GM19372 (cell line): ENCODE results near the gene NR2C1.

ENCODE experiments used
- ATAC-seq: cut with Tn5 transposase; IDR thresholded peaks from one replicate; pipeline ENCODE4 v1.9.1; 2021; ENCODE audit warnings: mild to moderate bottlenecking, low read depth, moderate library complexity; ENCODE audit not compliant: unreplicated experiment

Gene NR2C1

DNA sequence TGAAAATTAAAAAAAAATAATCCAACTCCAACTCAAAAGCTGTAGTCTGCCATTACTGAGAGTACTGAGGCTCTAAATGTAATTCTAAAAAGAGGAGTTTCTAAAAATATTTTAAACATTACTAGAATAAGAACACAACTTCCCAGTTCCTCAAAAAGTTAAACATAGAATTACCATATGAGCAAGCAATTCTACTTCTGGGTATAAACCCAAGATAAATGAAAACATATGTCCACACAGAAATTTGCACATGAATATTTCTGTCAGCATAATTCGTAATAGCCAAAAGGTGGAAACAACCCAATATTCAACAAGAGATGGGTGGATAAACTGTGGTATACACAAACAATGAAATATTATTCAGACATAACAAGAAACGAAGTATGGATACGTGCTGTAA, 15.0 kb upstream of the NR2C1 start:
- ATAC-seq: no peak

DNA sequence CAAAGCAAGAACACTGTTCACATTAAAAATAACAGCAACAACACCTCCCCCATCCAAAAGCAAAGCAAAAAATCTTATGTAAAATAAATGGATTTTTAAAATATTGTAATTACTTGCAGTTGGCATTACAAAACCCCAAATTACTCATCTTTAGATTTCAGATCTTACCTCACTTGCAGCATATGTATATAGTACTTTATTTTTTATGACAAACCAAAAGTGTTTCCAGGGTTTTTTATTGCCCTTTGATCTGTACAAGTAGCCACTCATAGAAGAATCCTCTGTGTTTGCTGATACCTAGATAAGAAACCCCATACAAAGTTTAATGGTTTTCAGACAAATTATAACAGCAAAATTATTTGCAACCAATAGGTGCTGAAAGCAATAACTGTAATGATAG, 12.2 kb upstream of the NR2C1 start:
- ATAC-seq: no peak

DNA sequence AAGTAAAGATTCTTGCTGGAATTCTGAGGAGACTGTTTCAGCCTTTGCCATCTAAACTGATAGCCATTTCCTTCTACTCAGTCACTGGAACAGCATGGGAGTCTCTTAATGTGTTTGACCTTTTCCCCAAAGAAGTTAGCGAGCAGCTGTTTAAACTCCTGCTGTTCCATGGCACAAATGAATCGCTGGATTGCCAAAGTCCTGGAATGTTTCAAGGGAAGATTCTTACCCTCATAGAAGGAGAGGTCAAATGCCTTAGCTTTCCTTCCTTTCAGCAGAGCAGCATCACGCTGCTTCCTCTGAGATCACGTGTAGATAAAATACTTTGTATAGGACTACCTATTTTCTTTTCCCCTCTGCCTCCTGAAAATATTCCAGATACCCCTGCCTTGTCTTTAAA, 10.5 kb upstream of the NR2C1 start:
- ATAC-seq: no peak

DNA sequence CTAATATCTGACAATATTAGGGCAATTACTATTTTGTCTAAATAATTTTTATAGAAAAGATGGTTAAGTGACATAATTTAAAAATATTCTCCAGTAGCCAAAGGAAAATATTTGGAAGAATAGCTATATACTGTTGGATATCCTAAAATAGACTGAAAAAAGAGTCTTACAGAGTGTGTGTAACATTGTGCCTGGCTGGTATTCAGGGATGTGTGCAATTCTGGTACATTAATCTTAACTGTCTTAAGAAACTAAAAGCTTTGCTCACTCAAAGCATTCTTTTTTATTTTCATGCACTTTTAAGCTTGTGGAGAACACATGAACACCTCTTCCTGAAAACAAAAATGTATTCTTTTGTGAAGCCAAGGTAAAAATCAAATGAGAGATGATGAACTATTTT, 10.1 kb upstream of the NR2C1 start:
- no peak for ATAC-seq

DNA sequence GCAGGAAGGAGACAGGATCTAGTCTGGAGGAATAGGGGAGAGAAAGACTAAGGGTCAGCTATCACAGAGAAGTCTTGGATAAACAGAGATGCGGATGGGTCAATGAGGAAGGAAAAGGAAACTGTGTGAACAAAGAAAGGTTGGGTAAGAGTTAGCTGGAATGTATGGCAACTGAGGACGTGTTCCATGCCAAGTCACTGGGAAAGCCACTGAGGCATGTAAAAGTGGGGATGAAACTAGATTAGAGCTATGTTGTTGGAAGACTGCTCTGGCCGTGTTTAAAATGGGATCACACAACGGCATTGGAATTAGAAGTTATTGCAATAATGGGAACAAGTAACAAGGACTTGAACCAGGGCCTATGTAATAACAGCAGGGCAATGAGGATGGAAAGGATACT, 3.9 kb upstream of the NR2C1 start:
- no peak for ATAC-seq

DNA sequence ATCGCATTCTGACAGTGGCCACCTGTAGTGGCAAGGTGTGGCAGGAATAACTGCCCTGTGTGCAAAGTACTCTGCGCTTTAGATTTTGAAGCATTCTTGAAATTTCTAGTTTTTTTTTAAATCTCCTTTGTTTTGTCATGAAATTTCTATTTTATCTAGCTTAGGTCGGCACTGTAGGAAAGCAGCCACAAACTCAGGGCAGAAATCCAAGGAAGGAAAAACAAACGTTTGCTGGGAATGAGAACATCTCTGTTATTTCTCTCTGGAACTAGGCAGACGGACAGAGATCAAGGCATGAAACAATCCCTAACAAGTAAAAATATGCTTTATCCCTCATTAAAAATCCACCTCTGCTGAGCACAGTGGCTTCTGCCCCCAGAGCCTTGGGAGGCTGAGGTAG, 1.3 kb upstream of the NR2C1 start:
- no peak for ATAC-seq

DNA sequence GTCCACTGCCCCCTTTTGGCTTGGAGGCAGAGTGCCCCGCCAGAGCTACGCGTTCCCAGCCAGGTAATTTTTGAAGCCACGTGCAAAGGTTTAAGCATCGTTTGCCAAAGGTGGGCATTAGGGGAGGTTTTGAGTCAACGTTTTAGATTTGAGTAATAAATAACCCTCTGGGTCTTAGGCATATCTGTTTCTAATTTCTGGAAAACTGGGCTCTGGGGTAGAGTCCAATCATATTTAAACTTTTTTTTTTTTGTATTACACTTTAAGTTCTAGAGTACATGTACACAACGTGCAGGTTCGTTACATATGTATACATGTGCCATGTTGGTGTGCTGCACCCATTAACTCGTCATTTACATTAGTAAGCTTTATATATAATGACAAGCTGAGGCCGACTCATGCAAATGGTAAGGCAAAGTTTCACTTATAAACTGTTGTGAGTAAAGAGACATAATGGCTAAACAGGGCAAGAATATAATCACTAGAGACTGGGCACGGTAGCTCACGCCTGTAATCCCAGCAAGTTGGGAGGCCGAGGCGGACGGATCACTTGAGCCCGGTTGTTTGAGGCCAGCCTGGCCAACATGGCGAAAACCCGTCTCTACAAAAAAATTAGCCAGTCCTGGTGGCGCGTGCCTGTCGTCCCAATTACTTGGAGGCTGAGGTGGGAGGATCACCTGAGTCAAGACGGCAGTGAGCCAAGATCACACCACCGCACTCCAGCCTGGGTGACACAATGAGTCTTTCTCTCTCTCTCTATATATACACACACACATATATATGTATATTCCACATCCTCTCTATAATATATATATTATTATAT, 491 bp upstream of the NR2C1 start:
- no peak for ATAC-seq

DNA sequence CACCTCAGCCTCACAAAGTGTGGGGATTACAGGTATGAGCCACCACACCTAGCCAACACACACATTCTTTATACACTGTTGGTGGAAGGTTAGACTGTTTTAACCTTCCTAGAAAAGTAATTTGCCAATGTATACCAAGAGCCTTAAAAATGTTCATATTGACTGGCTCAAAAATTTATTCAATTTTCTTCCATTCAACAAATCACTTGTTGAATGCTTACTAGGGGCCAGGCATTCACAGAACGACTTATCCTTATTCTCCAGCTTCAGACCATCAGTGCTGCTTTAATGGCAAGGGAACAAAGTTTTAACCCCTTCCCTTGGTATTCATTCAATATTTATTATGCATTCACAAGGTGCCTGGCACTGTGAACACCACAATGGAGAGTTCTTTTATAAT, 3.0 kb downstream of the NR2C1 start:
- ATAC-seq: no peak

DNA sequence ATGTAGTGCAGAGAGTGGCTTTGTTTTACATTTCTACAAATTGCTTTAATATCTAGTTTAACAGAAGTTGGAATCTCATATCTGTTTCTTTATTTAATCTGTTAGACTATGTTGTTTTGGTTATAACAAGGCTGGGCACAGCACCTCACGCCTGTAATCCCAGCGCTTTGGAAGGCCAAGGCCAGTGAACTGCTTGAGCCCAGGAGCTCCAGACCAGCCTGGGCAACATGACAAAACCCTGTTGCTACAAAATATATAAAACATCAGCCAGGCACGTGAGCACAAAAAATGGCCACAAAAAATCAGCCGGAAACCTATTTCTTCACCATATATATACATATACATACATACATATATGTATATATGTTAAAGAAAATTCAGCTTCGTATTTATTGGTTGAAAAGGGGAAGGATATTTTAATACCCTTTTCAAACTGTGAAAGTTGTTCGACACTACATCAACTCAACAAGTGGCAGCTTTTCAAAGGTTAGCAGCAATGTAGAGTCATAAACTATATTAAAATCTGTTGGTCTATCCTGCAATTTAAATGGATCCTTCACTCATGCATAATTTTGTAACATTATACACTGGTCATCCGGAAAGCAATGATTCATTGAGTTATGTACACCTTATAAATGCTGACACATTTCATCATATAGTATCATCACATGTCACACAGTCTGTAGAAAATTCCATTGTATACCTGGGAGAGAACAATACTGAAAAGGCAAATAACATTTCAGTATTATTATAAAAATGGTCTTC, 7.1 kb downstream of the NR2C1 start:
- ATAC-seq: no peak

DNA sequence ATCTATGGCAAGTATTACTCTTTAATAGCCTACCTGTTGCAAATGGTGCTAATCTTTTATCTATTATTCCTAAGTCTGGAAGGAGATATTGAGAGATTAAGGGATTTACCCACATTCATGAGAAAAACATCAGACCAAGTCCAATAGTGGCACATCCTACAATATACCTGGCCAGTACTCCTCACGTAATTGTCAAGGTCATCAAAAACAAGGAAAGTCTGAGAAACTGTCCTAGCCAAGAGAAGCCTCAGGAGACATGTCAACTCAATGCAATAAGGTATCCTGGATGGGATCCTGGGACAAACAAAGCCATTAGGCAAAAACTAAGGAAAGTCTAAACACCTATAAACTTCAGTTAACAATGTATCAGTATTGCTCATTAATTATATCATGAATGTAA, 12.5 kb downstream of the NR2C1 start:
- no peak for ATAC-seq

DNA sequence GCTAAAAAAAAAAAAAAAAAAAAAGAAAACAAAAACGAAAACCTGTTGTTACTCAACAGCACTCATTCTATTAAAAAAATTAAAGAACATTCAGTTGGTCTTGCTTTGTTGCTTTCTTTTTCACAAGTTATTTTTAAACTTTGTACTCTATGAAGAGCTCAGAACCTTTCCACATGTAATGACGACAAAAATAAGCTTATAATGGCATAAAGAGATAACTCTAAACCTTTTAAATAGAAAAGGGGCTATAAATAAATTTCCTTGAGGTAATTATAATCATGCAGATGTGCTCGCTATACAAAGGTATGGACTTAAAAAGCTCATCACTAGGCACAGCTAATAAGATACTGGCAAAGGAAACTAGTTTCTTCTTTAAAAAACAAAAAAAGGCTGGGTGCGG, 13.4 kb downstream of the NR2C1 start:
- no peak for ATAC-seq

DNA sequence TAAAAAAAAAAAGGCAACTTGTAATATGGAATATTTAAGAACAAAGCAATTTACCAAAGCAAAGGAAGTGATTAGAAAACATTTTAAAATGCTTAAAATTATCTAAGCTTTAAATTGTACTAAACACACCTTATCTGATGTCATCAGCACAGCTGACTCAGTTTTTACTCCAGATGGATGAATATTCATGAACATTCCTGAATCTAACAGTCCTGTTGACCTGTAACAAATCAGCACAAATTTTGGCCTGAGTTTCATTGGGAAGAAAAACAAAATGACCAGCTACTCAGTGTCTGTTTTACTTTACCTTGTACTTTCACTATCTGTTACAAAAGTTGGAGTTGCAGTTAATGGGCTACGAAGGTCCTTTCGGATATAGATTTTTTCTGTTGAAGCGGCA, 16.0 kb downstream of the NR2C1 start:
- ATAC-seq: no peak

DNA sequence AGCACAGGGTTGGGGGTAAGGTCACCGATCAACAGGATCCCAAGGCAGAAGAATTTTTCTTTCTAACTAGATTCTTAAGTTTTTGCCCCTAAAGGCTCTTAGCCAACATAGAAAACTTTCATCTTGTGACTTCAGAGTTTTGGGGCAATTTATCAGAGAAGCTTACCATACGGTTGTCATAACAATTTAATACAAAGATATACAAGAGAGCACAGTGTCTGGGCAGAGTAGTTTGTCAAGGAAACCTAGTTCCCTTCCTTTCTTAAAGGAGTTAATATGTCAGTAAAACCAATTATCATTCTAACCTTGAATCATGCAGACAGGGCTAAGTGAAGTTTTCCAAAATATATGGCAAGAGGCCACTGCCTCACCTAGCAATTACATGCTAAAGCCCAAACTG, 18.4 kb downstream of the NR2C1 start:
- ATAC-seq: no peak

DNA sequence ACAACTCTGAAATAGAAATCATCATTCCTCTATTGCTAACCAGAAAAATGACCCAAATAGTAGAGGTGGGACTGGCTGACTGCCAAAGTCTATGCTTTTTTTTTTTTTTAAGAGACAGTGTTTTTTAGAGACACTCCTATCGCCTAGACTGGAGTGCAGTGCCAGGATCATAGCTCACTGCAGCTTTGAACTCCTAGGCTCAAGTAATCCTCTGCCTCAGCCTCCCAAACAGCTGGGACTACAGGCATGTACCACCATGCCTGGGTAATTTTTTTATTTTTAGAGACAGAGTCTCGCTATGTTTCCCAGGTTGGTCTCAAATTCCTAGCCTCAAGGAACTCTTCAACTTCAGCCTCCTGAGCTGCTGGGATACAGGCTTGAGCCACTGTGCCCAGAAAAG, 19.2 kb downstream of the NR2C1 start:
- ATAC-seq: no peak

DNA sequence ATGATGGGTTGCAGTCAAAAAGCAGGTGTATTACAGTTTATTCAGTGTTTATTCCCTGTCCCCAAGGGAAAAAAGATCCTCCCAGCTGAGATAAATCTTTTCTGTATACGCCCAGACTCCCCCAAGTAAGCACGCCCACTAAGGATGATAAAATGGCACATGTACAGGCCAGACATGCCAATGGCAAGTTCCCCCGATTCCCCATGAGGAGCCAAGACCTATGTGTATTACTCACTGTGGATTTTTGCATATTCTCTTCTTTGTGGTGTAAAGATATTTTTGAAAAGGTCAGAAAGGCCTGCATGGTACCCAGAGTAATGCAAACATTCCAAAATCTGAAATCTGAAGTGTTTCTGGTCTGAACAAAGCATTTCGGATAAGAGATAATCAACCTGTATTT, 22.2 kb downstream of the NR2C1 start:
- ATAC-seq: no peak

DNA sequence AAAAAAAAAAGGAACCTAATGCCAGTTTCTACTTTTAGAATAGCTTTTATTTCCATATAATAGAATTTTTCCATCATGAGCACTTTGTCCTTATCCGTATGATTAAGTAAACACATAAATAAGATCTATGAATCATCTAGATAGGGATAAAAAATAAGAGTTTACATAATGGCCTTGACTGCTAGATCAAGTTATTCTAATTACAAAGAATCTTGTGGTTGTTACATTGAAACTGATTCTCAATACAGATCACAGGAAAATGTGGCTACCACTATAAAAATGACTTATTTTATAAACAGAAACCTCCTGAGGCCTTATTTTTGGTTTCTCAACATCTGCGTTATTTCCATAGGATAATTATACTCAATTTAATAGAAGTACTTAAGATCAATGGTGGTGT, 35.5 kb downstream of the NR2C1 start:
- ATAC-seq: no peak

DNA sequence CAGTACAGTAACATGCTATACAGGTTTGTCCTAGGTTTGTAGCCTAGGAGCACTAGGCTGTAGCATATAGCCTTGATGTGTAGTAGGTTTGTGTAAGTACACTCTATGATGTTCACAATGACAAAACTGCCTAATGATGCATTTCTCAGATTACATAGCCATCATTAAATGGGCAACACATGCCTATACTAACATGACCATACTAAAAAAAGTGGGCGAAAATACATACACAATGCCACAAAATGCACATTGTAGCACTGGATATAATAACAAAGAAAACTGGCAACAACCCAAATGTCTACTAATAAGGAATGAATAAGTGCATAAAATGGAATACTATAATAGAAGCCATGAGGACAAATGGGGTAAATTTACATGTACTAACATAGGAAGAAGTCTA, 38.7 kb downstream of the NR2C1 start:
- no peak for ATAC-seq

DNA sequence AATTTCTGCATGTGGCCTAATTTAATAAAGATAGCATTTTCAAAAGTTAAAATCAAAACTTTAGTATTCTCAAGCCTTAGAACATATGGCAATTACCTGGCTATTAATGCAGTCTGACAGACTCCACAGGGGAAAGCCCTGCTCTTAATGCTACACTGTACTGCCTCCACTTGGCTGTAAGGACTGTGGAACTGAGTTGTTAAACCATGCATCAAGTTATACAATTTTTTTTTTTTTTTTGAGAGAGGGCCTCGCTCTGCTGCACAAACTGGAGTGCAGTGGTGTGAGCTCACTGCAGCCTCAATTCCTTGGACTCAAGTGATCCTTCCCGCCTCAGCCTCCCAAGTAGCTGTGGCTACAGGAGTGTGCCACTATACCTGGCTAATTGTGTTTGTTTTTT, 50.9 kb downstream of the NR2C1 start:
- ATAC-seq: no peak

DNA sequence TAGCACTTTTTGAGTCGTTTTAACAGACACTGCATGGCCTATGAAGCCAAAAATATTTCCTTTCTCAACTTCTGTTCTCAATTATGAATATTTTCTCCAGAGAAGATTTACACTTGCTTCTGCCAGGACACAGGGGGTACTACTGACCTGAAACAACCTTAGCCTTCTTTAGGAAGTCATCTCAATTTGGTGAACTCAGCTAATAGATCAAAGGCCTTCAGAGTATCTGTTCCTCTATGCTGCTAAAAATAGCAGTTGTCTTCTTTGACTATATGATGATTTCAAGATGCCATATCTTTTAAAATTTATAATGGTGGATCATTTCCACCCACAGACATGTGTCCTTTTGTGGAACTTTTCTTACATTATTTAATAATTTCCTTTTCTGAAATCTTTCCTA, 55.9 kb downstream of the NR2C1 start:
- ATAC-seq: no peak

DNA sequence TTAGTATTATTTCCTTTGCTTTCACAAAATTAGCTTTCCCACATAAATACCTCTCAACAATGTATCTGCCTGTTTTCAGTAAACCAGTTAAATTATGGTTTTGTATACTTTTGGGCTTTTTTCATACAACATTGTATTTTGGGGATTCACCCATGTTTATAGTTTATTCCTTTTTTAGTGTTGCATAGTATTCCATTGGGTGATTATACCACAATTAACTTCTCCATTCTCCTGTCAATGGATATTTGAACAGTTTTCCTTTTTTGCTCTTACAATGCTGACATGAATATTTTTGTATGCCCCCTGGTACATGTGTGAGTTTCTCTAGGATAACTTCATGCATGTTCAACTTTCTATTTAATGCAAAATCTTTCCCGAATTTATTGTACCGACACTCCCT, 57.3 kb downstream of the NR2C1 start:
- no peak for ATAC-seq

DNA sequence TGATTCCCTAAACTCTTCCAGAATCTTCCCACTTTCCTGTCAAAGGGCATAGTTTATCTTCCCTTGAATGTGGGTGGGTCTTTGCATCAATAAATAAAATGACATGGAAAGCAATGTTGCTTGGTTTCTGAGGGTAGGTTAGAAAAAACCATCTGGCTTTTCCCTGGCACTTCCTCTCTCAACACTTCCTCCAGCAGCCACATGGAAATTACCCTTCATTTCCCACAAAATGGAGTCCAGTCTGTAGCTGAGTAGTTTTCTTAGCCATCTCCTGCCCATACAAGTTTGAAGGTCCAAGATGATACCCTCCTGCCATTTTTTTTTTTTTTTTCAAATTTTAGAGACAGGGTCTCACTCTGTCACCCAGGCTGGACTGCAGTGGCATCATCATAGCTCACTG, 58.9 kb downstream of the NR2C1 start:
- ATAC-seq: no peak

DNA sequence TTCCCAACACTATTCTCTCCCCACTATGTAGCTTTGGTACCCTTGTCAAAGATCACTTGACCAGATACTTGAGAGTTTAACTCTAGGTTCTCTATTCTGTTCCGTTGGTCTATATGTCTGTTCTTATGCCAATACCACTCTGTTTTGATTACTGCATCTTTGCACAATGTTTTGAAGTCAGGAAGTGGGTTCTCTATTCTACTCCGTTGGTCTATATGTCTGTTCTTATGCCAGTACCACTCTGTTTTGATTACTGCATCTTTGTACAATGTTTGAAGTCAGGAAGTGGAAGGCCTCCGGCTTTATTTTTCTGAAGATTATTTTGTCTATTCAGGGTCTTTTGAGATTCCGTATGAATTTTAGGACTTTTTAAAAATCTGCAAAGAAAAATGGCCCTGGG, 67.2 kb downstream of the NR2C1 start:
- no peak for ATAC-seq
